Loucy (cell line): ENCODE data around the gene FUT7.
"Not testable (repeated sequence)": the region's sequence is repeated elsewhere in the genome, so short reads cannot be mapped to it uniquely, and the experiment has no call there.

Experiments used
- H2AFZ ChIP-seq: fragments of 200-600 bp; sonication (generic); 2 replicates; pipeline ENCODE4 v1.6.0; 2016; ENCODE audit warnings: antibody characterized with exemption, mild to moderate bottlenecking, low read length, moderate library complexity
- H3F3A ChIP-seq: fragments of 200-600 bp; 2 replicates; pipeline ENCODE4 v1.6.0; 2016; ENCODE audit warnings: antibody characterized with exemption, low read depth, mild to moderate bottlenecking
- H3K27me3 ChIP-seq: fragments of 200-600 bp; sonication (generic); 2 replicates; pipeline ENCODE4 v1.6.1; 2014; ENCODE audit warnings: low read length, mild to moderate bottlenecking; ENCODE audit not compliant: insufficient read depth, poor library complexity, severe bottlenecking
- H3K36me3 ChIP-seq: fragments of 200-600 bp; sonication (generic); 2 replicates; pipeline ENCODE4 v1.6.1; 2016; ENCODE audit warnings: low read length; ENCODE audit not compliant: insufficient read depth
- H3K4me1 ChIP-seq: fragments of 200-600 bp; sonication (generic); 2 replicates; pipeline ENCODE4 v1.5.1; 2014; ENCODE audit warnings: low read length, mild to moderate bottlenecking; ENCODE audit not compliant: insufficient read depth, poor library complexity, severe bottlenecking
- H3K4me2 ChIP-seq: fragments of 200-600 bp; sonication (generic); 2 replicates; pipeline ENCODE4 v1.6.0; 2014; ENCODE audit warnings: antibody characterized with exemption, low read length, low read depth, mild to moderate bottlenecking; ENCODE audit not compliant: poor library complexity, severe bottlenecking
- H3K4me3 ChIP-seq: fragments of 200-600 bp; sonication (generic); 2 replicates; pipeline ENCODE4 v1.5.1; 2014; ENCODE audit warnings: low read length, mild to moderate bottlenecking, mixed read lengths; ENCODE audit not compliant: poor library complexity, severe bottlenecking
- H3K79me2 ChIP-seq: fragments of 200-600 bp; sonication (generic); 2 replicates; pipeline ENCODE4 v1.6.1; 2014; ENCODE audit warnings: low read length; ENCODE audit not compliant: insufficient read depth
- H3K9ac ChIP-seq: fragments of 200-600 bp; sonication (generic); 2 replicates; pipeline ENCODE4 v1.6.0; 2014; ENCODE audit warnings: mild to moderate bottlenecking, low read depth, low read length, moderate library complexity; ENCODE audit not compliant: poor library complexity, severe bottlenecking
- H3K9me2 ChIP-seq: fragments of 200-600 bp; sonication (generic); replicated peaks from 2 replicates; pipeline ENCODE4 v1.6.1; 2016; ENCODE audit warnings: low read depth, low read length, mixed read lengths
- H3K9me3 ChIP-seq: fragments of 200-600 bp; sonication (generic); 2 replicates; pipeline ENCODE4 v1.6.1; 2014; ENCODE audit warnings: mild to moderate bottlenecking, antibody characterized with exemption, low read length, low read depth; ENCODE audit not compliant: insufficient read depth
- H4K20me1 ChIP-seq: fragments of 200-600 bp; sonication (generic); 2 replicates; pipeline ENCODE4 v1.6.0; 2014; ENCODE audit warnings: antibody characterized with exemption, low read length, mild to moderate bottlenecking; ENCODE audit not compliant: insufficient read depth, poor library complexity, severe bottlenecking
- EZH2phosphoT487 ChIP-seq: fragments of 200-600 bp; IDR thresholded peaks from 2 replicates; pipeline ENCODE4 v1.6.1; 2018; ENCODE audit warnings: antibody characterized with exemption, mild to moderate bottlenecking, moderate library complexity, borderline replicate concordance
- TF ChIP-seq, protein P1 (sequence below): fragments of 200-600 bp; sonication (generic); conservative IDR thresholded peaks from 2 replicates; pipeline ENCODE4 v1.5.1; 2014; ENCODE audit warnings: mild to moderate bottlenecking, antibody characterized with exemption, low read length

The FUT7 gene

DNA sequence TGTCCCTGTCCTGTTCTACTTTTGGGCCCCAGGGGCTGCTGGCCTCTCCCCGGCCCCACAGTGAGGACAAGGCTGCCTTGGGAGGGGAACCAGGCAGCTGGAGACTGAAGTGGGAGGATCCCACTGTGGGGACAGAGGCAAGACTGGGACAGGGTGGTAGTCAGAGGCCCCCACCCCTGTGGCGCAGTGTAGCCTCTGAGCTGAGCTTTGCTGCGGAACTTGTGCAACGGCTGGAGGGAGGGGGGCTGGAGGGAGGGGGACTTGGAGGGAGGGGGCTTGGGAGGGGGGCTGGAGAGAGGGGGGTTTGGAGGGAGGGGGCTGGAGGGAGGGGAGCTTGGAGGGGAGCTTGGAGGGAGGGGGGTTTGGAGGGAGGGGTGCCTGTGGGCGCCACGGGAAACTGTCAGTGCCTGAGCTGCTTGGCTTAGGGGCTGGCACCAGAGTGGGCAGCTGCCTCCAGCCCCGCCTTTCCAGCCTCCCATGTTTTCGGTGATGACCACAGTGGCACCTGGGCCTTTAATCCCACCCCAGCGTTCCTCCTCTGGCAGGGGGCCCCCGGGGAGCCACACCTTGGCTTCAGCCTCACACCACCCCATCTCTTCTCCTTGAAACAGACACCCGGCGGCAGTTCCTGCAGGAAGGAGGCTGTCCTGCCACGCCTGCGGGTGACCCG, 2.3 kb upstream of the FUT7 start:
- no peaks in the 10 kb centered on the region for H3K9me3 ChIP-seq
- H3K4me2 ChIP-seq, result peak overlapping the region; percentile 95
- no peaks in the 10 kb centered on the region for H3K9me2 ChIP-seq
- peak overlapping the region; percentile 81 for H3K4me3 ChIP-seq
- H3K9ac ChIP-seq, result peak overlapping the region; percentile 92
- peaks cover 12% of the 10 kb centered on the region; the same call in 1 of the 2 replicates for H3F3A ChIP-seq
- TF ChIP-seq, protein P1, sequence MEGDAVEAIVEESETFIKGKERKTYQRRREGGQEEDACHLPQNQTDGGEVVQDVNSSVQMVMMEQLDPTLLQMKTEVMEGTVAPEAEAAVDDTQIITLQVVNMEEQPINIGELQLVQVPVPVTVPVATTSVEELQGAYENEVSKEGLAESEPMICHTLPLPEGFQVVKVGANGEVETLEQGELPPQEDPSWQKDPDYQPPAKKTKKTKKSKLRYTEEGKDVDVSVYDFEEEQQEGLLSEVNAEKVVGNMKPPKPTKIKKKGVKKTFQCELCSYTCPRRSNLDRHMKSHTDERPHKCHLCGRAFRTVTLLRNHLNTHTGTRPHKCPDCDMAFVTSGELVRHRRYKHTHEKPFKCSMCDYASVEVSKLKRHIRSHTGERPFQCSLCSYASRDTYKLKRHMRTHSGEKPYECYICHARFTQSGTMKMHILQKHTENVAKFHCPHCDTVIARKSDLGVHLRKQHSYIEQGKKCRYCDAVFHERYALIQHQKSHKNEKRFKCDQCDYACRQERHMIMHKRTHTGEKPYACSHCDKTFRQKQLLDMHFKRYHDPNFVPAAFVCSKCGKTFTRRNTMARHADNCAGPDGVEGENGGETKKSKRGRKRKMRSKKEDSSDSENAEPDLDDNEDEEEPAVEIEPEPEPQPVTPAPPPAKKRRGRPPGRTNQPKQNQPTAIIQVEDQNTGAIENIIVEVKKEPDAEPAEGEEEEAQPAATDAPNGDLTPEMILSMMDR, result no peak
- TF ChIP-seq EZH2phosphoT487, result no peak
- H4K20me1 ChIP-seq, result no peaks in the 10 kb centered on the region
- 0 out of 2 replicates have a peak overlapping the region, but pooled peaks have one; percentile 27 for H2AFZ ChIP-seq
- H3K79me2 ChIP-seq, result no peaks in the 10 kb centered on the region
- no peaks in the 10 kb centered on the region for H3K36me3 ChIP-seq
- peaks cover 44% of the 10 kb centered on the region for H3K4me1 ChIP-seq
- no peaks in the 10 kb centered on the region for H3K27me3 ChIP-seq

DNA sequence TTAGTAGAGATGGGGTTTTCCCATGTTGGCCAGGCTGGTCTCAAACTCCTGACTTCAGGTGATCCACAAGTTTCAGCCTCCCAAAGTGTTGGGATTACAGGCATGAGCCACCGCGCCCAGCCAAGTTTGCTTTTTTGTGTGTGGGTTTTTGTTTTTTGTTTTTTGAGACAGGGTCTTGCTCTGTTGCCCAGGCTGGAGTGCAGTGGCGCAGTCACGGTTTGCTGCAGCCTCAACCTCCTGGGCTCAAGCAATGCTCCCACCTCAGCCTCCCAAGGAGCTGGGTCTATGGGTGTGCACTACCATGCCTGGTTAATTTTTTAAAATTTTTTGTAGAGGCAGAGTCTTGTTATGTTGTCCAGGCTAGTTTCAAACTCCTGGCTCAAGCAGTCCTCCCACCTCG, 1.6 kb upstream of the FUT7 start:
- Histone ChIP-seq H3K4me3 (peak overlapping the region; percentile 81), H3K9ac (peak overlapping the region; percentile 92), H3K4me1 (peaks cover 48% of the 10 kb centered on the region), H3F3A (peaks cover 12% of the 10 kb centered on the region; the same call in 1 of the 2 replicates), H3K4me2 (peak overlapping the region; percentile 90)
- H4K20me1 ChIP-seq, H3K9me2 ChIP-seq, H2AFZ ChIP-seq, H3K27me3 ChIP-seq, H3K79me2 ChIP-seq, H3K9me3 ChIP-seq, H3K36me3 ChIP-seq: not testable (repeated sequence)

DNA sequence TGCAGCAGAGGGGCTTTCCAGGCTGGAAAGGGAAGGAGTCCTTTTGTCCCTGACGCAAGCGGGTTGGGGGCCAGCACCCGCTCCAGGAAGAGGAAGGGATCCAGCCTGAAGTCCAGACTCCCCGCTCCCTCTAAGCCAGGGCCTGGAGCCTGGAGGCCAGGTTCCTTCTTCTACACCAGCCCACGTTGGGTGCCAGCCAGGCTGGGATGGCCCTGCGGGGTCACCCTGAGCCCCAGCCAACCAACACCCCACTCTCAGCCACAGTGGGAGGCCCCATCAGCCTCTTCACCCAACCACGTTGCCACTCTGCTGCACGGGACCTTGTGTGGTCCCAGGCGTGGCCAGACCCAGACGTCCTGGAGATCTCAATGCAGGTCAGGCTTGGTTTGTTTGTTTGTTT, 970 bp upstream of the FUT7 start:
- Histone ChIP-seq H3K27me3 (no peaks in the 10 kb centered on the region), H3K9ac (peak overlapping the region; percentile 92), H3K4me2 (peak overlapping the region; percentile 90), H3K9me2 (no peaks in the 10 kb centered on the region), H3K36me3 (no peaks in the 10 kb centered on the region), H3K4me3 (peak overlapping the region; percentile 81), H2AFZ (no peak overlapping the region), H3K4me1 (peaks cover 48% of the 10 kb centered on the region), H3F3A (peaks cover 12% of the 10 kb centered on the region; the same call in 1 of the 2 replicates), H4K20me1 (no peaks in the 10 kb centered on the region), H3K9me3 (no peaks in the 10 kb centered on the region), H3K79me2 (no peaks in the 10 kb centered on the region)
- TF ChIP-seq EZH2phosphoT487, result no peak
- TF ChIP-seq, protein P1, result no peak
